ENCODE measurements around the gene ZNF135. TPM values are rescaled to one million over a fixed set of nuclear protein-coding genes. Genes with fewer than 3 reads are reported as not detected.
A peak's percentile ranks its signal among the peaks of the same experiment; 100 is the strongest.

The ZNF135 gene
- total and polyA plus RNA-seq, 2 donors from 2014 or later = 5.6 to 9.7 TPM

DNA sequence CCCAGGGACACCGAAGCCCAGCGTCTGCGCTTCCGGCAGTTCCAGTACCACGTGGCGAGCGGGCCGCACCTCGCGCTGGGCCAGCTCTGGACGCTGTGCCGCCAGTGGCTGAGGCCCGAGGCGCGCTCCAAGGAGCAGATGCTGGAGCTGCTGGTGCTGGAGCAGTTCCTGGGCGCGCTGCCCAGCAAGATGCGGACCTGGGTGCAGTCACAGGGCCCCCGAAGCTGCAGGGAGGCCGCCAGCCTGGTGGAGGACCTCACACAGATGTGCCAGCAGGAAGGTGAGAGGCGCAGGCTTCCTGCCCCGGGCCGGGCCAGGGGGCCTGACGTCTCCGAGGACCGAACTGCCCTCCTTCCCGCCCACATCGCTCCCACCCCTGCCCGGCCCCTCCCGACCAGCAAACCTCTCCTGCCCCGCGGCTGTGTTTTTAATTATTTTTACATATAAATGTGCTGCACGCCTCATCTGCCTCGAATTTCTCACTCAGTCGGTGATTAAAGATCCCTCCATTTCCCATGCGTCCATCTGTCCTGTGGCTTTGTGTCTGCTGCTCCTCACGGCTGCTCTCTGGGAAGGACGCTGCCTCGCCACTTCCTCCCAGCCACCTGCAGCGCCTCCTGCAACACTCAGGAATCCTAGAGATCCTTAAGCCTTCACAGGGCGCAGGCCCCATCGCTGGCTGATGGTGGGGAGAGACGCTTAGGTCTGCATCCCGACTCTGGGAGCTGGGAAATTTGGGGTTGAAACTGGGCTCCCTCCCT is 21.0 kb upstream of the ZNF135 start:
- Histone ChIP-seq H3K9ac (ENCODE audit: low read length in 3 of 3) (no peak overlapping the region), H3K9me3 (ENCODE audit: control insufficient read depth in 2 of 3, insufficient read depth in 1 of 3, low read length in 3 of 3) (no peaks in the 10 kb centered on the region), H3K27ac (ENCODE audit: low read depth in 2 of 2, low read length in 2 of 2) (no peak overlapping the region), H3K4me3 (ENCODE audit: low read length in 3 of 3) (no peak overlapping the region), H3K27me3 (ENCODE audit: control insufficient read depth, insufficient read depth, low read length) (no peaks in the 10 kb centered on the region), H3K4me1 (ENCODE audit: control insufficient read depth in 2 of 3, insufficient read depth in 2 of 3, low read depth in 1 of 3, low read length in 3 of 3) (no peaks in the 10 kb centered on the region), H3K36me3 (ENCODE audit: control insufficient read depth in 2 of 3, insufficient read depth in 3 of 3, low read length in 3 of 3) (no peaks in the 10 kb centered on the region)
- intact Hi-C loops (cut with DNase I) = no loop called here
- DNase-seq = peak in 3 of 5 donors; percentile 29 to 51 (median 37)
- FAIRE-seq = no peak
- TF ChIP-seq, protein P1, sequence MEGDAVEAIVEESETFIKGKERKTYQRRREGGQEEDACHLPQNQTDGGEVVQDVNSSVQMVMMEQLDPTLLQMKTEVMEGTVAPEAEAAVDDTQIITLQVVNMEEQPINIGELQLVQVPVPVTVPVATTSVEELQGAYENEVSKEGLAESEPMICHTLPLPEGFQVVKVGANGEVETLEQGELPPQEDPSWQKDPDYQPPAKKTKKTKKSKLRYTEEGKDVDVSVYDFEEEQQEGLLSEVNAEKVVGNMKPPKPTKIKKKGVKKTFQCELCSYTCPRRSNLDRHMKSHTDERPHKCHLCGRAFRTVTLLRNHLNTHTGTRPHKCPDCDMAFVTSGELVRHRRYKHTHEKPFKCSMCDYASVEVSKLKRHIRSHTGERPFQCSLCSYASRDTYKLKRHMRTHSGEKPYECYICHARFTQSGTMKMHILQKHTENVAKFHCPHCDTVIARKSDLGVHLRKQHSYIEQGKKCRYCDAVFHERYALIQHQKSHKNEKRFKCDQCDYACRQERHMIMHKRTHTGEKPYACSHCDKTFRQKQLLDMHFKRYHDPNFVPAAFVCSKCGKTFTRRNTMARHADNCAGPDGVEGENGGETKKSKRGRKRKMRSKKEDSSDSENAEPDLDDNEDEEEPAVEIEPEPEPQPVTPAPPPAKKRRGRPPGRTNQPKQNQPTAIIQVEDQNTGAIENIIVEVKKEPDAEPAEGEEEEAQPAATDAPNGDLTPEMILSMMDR (IDR thresholded peaks at IDR 0.05; ENCODE audit: borderline replicate concordance, extremely low read depth, insufficient read depth) = no peak

DNA sequence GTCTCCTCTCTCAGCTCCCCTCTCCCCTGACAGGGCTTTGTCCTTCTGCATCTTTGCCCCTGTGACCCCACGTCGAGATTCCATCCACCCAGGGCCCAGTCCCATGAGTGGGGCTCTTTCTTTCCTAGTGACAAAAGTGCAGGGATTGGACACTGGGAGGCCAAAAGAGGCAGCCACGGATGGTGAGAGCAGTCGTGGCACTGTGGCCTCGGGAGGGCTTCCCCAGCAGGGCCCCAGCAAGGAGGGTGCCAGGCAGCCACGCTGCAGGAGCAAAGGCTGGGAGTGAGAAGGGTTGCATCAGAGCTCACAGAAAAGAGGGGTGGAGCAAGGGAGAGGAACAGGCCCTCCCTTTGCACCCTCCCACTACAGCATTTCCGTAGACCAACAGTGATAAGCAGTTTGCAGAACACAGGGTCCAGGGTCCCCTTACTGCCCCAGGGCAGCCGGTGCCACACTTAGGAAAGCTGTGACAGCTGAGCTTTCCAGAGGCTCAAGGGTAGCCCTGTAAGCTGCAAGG is 20.3 kb upstream of the ZNF135 start:
- H3K4me3 ChIP-seq (ENCODE audit: low read length in 3 of 3) = no peak overlapping the region
- FAIRE-seq (no peak), DNase-seq (peak in 2 of 5 donors; percentile 19 to 21)
- H3K9me3 ChIP-seq (ENCODE audit: control insufficient read depth in 2 of 3, insufficient read depth in 1 of 3, low read length in 3 of 3) = no peaks in the 10 kb centered on the region
- intact Hi-C loops (cut with DNase I) = no loop called here
- H3K4me1 ChIP-seq (ENCODE audit: control insufficient read depth in 2 of 3, insufficient read depth in 2 of 3, low read depth in 1 of 3, low read length in 3 of 3) = no peaks in the 10 kb centered on the region
- H3K9ac ChIP-seq (ENCODE audit: low read length in 3 of 3) = no peak overlapping the region
- H3K36me3 ChIP-seq (ENCODE audit: control insufficient read depth in 2 of 3, insufficient read depth in 3 of 3, low read length in 3 of 3) = no peaks in the 10 kb centered on the region
- H3K27ac ChIP-seq (ENCODE audit: low read depth in 2 of 2, low read length in 2 of 2) = no peak overlapping the region
- TF ChIP-seq, protein P1 (IDR thresholded peaks at IDR 0.05; ENCODE audit: borderline replicate concordance, extremely low read depth, insufficient read depth) = no peak
- H3K27me3 ChIP-seq (ENCODE audit: control insufficient read depth, insufficient read depth, low read length) = no peaks in the 10 kb centered on the region

DNA sequence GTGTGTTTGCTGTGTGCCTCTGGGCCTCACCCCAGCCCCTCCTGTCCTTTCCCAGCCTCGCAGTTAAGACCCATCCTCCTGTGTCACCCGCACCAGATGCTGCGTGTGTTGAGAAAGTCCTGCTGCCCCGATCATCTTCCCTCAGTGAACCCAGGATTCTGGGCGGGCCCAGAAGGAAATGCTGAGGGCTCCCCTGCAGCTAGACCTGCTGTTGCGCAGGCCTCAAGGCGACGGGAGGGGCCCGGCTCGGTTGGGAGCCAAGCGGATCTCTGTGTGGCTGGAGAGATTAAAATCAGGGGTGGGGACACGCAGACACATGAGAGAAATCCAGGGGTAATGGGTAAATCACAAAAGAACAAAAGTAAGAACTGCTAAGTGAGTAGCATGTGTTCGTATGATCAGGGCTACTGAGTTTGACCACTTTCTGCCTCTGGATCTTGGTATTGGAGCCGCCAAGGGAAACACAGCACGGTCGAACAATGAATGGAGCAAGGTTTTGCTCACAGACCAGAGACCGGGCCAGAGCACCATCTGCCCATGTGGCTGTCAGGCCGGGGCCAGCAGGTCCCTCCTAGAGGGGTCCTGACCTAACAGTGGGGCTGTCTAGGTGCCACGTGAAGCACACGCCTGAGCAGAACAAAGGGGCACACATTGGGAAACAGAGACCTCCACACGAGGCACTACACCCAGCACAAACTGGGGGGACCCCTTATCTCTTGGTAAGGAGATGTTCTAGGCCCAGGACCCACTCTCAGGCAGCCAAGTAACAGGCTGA is 18.1 kb upstream of the ZNF135 start:
- Histone ChIP-seq H3K27me3 (ENCODE audit: control insufficient read depth, insufficient read depth, low read length) (no peaks in the 10 kb centered on the region), H3K27ac (ENCODE audit: low read depth in 2 of 2, low read length in 2 of 2) (no peak overlapping the region), H3K4me1 (ENCODE audit: control insufficient read depth in 2 of 3, insufficient read depth in 2 of 3, low read depth in 1 of 3, low read length in 3 of 3) (no peaks in the 10 kb centered on the region), H3K4me3 (ENCODE audit: low read length in 3 of 3) (no peak overlapping the region), H3K9ac (ENCODE audit: low read length in 3 of 3) (no peak overlapping the region), H3K36me3 (ENCODE audit: control insufficient read depth in 2 of 3, insufficient read depth in 3 of 3, low read length in 3 of 3) (no peaks in the 10 kb centered on the region), H3K9me3 (ENCODE audit: control insufficient read depth in 2 of 3, insufficient read depth in 1 of 3, low read length in 3 of 3) (peaks cover 0 to 6% (median 0%) of the 10 kb centered on the region in 3 donors)
- intact Hi-C loops (cut with DNase I) = no loop called here
- DNase-seq (no peak), FAIRE-seq (no peak)
- TF ChIP-seq, protein P1 (IDR thresholded peaks at IDR 0.05; ENCODE audit: borderline replicate concordance, extremely low read depth, insufficient read depth) = no peak

Measured in kidney (tissue), 14 donors.